Muscle of leg (tissue), 11 donors: ENCODE results near the gene SHF. TPM values are rescaled to one million over a fixed set of nuclear protein-coding genes. Genes with fewer than 3 reads are reported as not detected.

Experiments
- DNase-seq: peaks from one replicate; pipeline ENCODE4 v3.0.0; 2013
- H3K27ac ChIP-seq: one replicate; pipeline ENCODE4 v1.5.1; 2013; ENCODE audit warnings: mild to moderate bottlenecking, low read length, control low read depth
- H3K27me3 ChIP-seq: one replicate; pipeline ENCODE4 v1.6.1; 2013; ENCODE audit warnings: low read length; ENCODE audit not compliant: control insufficient read depth, insufficient read depth
- H3K36me3 ChIP-seq: one replicate; pipeline ENCODE4 v1.6.1; 2013; ENCODE audit warnings: low read length; ENCODE audit not compliant: control insufficient read depth, insufficient read depth
- H3K4me1 ChIP-seq: one replicate; pipeline ENCODE4 v1.6.1; 2013; ENCODE audit warnings: low read length; ENCODE audit not compliant: control insufficient read depth, insufficient read depth
- H3K4me3 ChIP-seq: one replicate; pipeline ENCODE4 v1.5.1; 2013; ENCODE audit warnings: low read length, control low read depth
- H3K9me3 ChIP-seq: replicated peaks from 2 replicates; pipeline ENCODE4 v1.6.1; 2013; ENCODE audit warnings: low read depth, low read length; ENCODE audit not compliant: control insufficient read depth
- WGBS: methylation state at CpG from one replicate; pipeline ENCODE4 v1.1.5; 2013; ENCODE audit warnings: missing lambda C conversion rate; ENCODE audit not compliant: insufficient coverage; 5-methylcytosine and 5-hydroxymethylcytosine counted together
- polyA plus RNA-seq, 8 donors: library from polyadenylated mRNA; unstranded; fragments of 120-200 nt; gene quantifications; one replicate each; pipeline versions ENCODE4 v1.2.1 to v1.2.3, GENCODE V29; 2013; ENCODE audit warnings: inconsistent platforms in 1 of 8, low replicate concordance in 1 of 8; ENCODE audit not compliant: insufficient read length in 8 of 8, insufficient read depth in 1 of 8
- total RNA-seq: library from RNA; stranded (reverse); fragments of 120-200 nt; gene quantifications from one replicate; pipeline ENCODE4 v1.2.4, GENCODE V29; 2013

Gene SHF
- total and polyA plus RNA-seq, 9 donors, result 7.8 to 13.3 (median 9.3) TPM

DNA sequence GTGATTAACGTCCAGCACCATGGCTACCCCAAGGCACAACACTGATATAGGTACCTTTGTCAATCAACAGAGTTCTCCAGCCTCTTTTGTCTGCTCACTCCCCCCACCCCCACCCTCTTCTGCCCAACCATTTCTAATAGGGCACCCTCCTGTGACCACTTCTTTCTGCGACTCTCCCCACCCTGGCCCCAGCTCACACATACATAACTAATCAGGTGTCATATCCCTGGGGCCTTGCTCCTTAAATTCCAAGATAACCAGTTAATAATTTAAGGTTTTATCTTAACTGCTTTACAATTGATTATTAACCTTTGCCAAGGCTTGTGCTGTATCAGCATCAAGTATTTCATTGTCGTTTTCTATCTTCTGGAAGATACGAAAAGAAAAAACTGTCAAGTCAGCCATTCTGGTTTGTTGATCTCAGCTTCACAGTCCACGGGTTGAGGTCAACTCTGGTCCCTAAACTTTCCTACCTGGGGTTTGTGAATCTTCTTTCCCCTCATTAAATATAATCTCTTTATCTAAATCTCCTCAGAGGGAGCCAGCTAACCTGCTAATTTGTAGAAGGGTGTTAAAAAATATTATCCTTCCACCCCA lies 37.0 kb upstream of the SHF start:
- Histone ChIP-seq H3K27ac (no peak overlapping the region), H3K36me3 (no peaks in the 10 kb centered on the region), H3K27me3 (peaks cover 4% of the 10 kb centered on the region), H3K9me3 (no peaks in the 10 kb centered on the region), H3K4me1 (no peaks in the 10 kb centered on the region), H3K4me3 (no peak overlapping the region)
- no peak for DNase-seq
- WGBS, result 60% methylated on average over 4 of the region's 5 CpGs

DNA sequence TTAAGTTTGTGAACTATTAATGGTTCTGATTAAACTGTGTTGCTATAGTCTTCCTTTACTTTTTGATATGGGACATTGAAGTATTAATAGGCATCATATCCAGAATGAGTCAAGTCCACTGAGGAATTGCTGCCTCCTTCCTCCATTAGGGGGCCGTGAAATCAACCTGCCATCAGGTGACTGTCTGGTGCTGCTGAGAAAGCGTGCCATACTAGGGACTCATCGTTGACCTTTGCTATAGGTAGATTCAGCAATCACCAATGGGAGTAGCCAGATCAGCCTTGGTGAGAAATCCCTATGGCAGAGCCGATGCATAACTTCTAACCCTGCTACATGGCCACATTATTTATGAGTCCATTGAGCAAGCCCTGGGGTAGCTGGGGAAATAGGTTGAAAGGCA lies 34.2 kb upstream of the SHF start:
- no peaks in the 10 kb centered on the region for H3K9me3 ChIP-seq
- no peak overlapping the region for H3K4me3 ChIP-seq
- H3K27me3 ChIP-seq, result peaks cover 4% of the 10 kb centered on the region
- WGBS, result 58% methylated on average over 3 of the region's 4 CpGs
- no peaks in the 10 kb centered on the region for H3K4me1 ChIP-seq
- H3K36me3 ChIP-seq, result no peaks in the 10 kb centered on the region
- DNase-seq, result no peak
- no peak overlapping the region for H3K27ac ChIP-seq

- H3K27ac ChIP-seq, result no peak overlapping the region
- no peaks in the 10 kb centered on the region for H3K9me3 ChIP-seq
- peaks cover 4% of the 10 kb centered on the region for H3K27me3 ChIP-seq
- no peak for DNase-seq
- no peaks in the 10 kb centered on the region for H3K36me3 ChIP-seq
- no peak overlapping the region for H3K4me3 ChIP-seq
- H3K4me1 ChIP-seq, result no peaks in the 10 kb centered on the region
- WGBS, result 88% methylated on average over 2 of the region's 2 CpGs
Measured at GRCh38 chr15:45221053-45221599, 33.4 kb upstream of the SHF start.

DNA sequence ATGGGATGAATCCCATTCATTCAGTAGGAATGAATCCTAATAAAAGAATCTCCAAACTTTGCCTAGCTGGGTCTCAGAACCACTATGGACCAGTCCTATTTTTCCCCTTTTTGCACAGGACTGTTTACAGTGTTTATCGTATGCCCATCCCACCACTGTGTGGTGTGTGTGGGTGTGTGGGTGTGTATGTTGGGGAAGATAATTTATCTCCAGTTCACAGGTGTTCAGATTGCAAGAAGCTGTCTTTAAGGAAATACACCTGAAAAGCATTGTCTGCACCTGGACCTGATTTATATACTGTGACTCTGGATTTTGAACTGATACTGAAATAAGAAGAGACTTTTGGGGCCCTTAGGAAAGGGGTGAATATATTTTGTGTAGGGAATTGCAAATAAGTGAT lies 24.7 kb upstream of the SHF start:
- Histone ChIP-seq H3K4me3 (no peak overlapping the region), H3K9me3 (no peaks in the 10 kb centered on the region), H3K4me1 (no peaks in the 10 kb centered on the region), H3K27me3 (peaks cover 3% of the 10 kb centered on the region), H3K27ac (no peak overlapping the region), H3K36me3 (no peaks in the 10 kb centered on the region)
- WGBS, result no CpG with 5 or more reads among the region's 1 CpG
- no peak for DNase-seq

GRCh38 chr15:45205192-45205591 lies 17.4 kb upstream of the SHF start:
- peak; percentile 48 for DNase-seq
- no peaks in the 10 kb centered on the region for H3K4me1 ChIP-seq
- H3K9me3 ChIP-seq, result no peaks in the 10 kb centered on the region
- H3K4me3 ChIP-seq, result no peak overlapping the region
- WGBS, result 0% methylated on average over 1 of the region's 2 CpGs
- no peaks in the 10 kb centered on the region for H3K36me3 ChIP-seq
- H3K27ac ChIP-seq, result no peak overlapping the region
- H3K27me3 ChIP-seq, result no peaks in the 10 kb centered on the region

GRCh38 chr15:45203182-45203581 lies 15.4 kb upstream of the SHF start:
- peaks cover 7% of the 10 kb centered on the region for H3K4me1 ChIP-seq
- no peaks in the 10 kb centered on the region for H3K9me3 ChIP-seq
- peak; percentile 20 for DNase-seq
- H3K27ac ChIP-seq, result no peak overlapping the region
- no CpG with 5 or more reads among the region's 4 CpGs for WGBS
- no peaks in the 10 kb centered on the region for H3K27me3 ChIP-seq
- no peak overlapping the region for H3K4me3 ChIP-seq
- no peaks in the 10 kb centered on the region for H3K36me3 ChIP-seq

GRCh38 chr15:45201869-45202268 lies 14.1 kb upstream of the SHF start:
- no peak overlapping the region for H3K4me3 ChIP-seq
- no peaks in the 10 kb centered on the region for H3K36me3 ChIP-seq
- no peak for DNase-seq
- H3K9me3 ChIP-seq, result no peaks in the 10 kb centered on the region
- H3K4me1 ChIP-seq, result peaks cover 7% of the 10 kb centered on the region
- H3K27ac ChIP-seq, result no peak overlapping the region
- whole genome bisulfite sequencing, result 86% methylated on average over 4 of the region's 7 CpGs
- no peaks in the 10 kb centered on the region for H3K27me3 ChIP-seq

- Histone ChIP-seq H3K36me3 (no peaks in the 10 kb centered on the region), H3K4me3 (no peak overlapping the region), H3K4me1 (peaks cover 7% of the 10 kb centered on the region), H3K27ac (peak overlapping the region; percentile 98), H3K27me3 (no peaks in the 10 kb centered on the region), H3K9me3 (no peaks in the 10 kb centered on the region)
- 40% methylated on average over 1 of the region's 3 CpGs for WGBS
- DNase-seq, result no peak
Measured at GRCh38 chr15:45201557-45201859, 13.7 kb upstream of the SHF start.

DNA sequence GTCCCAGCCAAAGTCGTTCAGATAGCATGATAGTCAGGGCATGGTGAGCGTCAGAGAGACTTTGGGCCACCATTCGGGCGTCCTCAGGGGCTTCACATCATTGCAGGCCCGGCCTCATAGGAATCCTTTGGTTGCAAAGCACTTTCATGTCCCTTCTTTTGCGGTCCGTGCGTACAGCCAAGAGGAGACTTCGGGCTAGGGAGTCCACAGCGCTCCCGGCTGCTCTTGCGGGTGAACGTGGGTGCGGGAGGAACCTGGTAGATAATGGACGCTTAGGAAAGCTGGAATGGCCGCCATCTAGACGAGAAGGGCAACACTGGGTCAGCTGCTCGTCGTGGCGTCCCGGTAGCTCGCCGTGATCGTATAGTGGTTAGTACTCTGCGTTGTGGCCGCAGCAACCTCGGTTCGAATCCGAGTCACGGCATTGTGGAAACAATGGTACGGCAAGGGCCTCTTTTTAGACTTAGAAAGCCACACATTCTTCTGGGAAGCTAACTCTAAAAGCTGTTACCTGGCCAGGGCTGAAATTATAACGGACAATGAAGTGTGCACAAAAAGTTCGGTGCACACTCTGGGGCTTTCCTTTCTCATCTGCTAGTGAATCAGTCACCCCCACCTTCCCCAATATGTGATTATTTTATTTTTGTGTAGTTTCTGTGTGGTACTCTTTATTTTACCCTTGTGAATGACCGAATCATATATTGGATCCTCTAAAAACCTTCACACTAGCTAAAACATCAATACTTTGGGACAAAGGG lies 13.2 kb upstream of the SHF start:
- peaks cover 7% of the 10 kb centered on the region for H3K4me1 ChIP-seq
- no peaks in the 10 kb centered on the region for H3K27me3 ChIP-seq
- DNase-seq, result peak; percentile 93
- H3K9me3 ChIP-seq, result no peaks in the 10 kb centered on the region
- no peaks in the 10 kb centered on the region for H3K36me3 ChIP-seq
- H3K27ac ChIP-seq, result peak overlapping the region; percentile 98
- H3K4me3 ChIP-seq, result peak overlapping the region; percentile 93
- WGBS, result 2% methylated on average over 30 of the region's 34 CpGs

DNA sequence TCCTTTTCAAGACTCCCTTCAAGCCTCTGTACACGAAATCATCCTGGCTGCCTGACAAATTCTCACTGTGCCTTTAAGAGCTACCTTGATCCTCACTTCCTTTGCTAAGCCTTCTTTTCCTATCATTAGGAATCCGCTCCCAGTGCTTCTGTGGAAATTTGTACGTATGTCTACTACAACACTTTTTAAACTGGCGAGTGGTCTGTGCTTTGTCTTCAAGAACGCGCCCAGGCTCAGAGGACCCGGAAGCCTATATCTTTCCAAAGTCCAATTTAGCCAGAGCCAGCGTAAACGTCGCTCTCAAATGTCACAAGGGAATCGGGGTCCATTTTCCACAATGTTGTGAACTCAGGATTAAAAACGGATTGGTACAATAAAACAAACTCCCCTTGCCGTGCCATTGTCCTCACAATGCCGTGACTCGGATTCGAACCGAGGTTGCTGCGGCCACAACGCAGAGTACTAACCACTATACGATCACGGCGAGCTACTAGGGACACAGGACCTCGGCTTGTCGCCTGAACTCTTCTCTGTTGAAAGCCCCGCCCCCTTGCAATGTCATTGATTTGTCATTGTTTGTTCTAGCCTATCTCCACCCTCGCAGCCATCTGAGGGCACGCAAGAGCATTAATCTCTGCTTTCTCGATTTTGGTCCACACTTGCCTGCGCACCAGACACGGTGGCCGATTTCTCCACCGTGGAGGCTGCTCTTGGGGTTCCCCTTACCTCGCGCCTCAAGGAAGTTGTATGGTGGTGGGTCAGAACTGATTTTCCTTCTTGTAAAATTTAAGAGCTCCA lies 12.4 kb upstream of the SHF start:
- Histone ChIP-seq H3K27ac (peak overlapping the region; percentile 98), H3K4me1 (peaks cover 7% of the 10 kb centered on the region), H3K9me3 (no peaks in the 10 kb centered on the region), H3K36me3 (no peaks in the 10 kb centered on the region), H3K27me3 (no peaks in the 10 kb centered on the region), H3K4me3 (peak overlapping the region; percentile 93)
- WGBS, result 0% methylated on average over 24 of the region's 34 CpGs
- DNase-seq, result peak; percentile 98
